Measurements from ENCODE around the gene IL4I1.

IL4I1 gene

GRCh38 chr19:49877879-49878743 lies 18.6 kb downstream of the IL4I1 start:
- peak; percentile 98 for DNase-seq (ENCODE audit: low spot score)

- peak; percentile 100 for DNase-seq (ENCODE audit: low spot score)
Observed at GRCh38 chr19:49877020-49877878, 19.4 kb downstream of the IL4I1 start, which contains the start of the genes AKT1S1 and TBC1D17. AKT1S1 (minus strand) TSS chr19:49877355; CDS start chr19:49873295, 4,060 bp downstream. TBC1D17 (plus strand) TSS chr19:49877702; CDS start chr19:49877724, 22 bp downstream.

GRCh38 chr19:49876422-49877019 lies 20.2 kb downstream of the IL4I1 start:
- DNase-seq (ENCODE audit: low spot score): peak; percentile 99

GRCh38 chr19:49875857-49876421 lies 20.7 kb downstream of the IL4I1 start:
- peak; percentile 55 for DNase-seq (ENCODE audit: low spot score)

GRCh38 chr19:49875177-49875576 lies 21.5 kb downstream of the IL4I1 start:
- DNase-seq (ENCODE audit: low spot score): no peak

GRCh38 chr19:49874503-49875157 lies 22.1 kb downstream of the IL4I1 start:
- no peak for DNase-seq (ENCODE audit: low spot score)

GRCh38 chr19:49873834-49874233 lies 22.9 kb downstream of the IL4I1 start:
- DNase-seq (ENCODE audit: low spot score): no peak

- DNase-seq (ENCODE audit: low spot score): no peak
Observed at GRCh38 chr19:49873129-49873521, 23.6 kb downstream of the IL4I1 start.

GRCh38 chr19:49872245-49873128 lies 24.2 kb downstream of the IL4I1 start:
- DNase-seq (ENCODE audit: low spot score): no peak

GRCh38 chr19:49871349-49871985 lies 25.2 kb downstream of the IL4I1 start:
- no peak for DNase-seq (ENCODE audit: low spot score)

- no peak for DNase-seq (ENCODE audit: low spot score)
Observed at GRCh38 chr19:49870309-49870901, 26.3 kb downstream of the IL4I1 start.

- peak; percentile 100 for DNase-seq (ENCODE audit: low spot score)
Observed at GRCh38 chr19:49869484-49870308, 27.0 kb downstream of the IL4I1 start.

- DNase-seq (ENCODE audit: low spot score): no peak
Observed at GRCh38 chr19:49869009-49869483, 27.6 kb downstream of the IL4I1 start.

- DNase-seq (ENCODE audit: low spot score): peak; percentile 92
Observed at GRCh38 chr19:49866933-49867782, 29.5 kb downstream of the IL4I1 start, which contains the start of gene PNKP. PNKP (minus strand) TSS chr19:49867576; CDS start chr19:49867204, 372 bp downstream.

GRCh38 chr19:49864890-49865289 lies 31.8 kb downstream of the IL4I1 start:
- DNase-seq (ENCODE audit: low spot score): no peak

GRCh38 chr19:49863935-49864320 lies 32.8 kb downstream of the IL4I1 start:
- no peak for DNase-seq (ENCODE audit: low spot score)

- no peak for DNase-seq (ENCODE audit: low spot score)
Observed at GRCh38 chr19:49863254-49863934, 33.3 kb downstream of the IL4I1 start.

Data from globus pallidus (tissue), 1 donor.